ENCODE measurements around the gene KSR2. TPM values are rescaled to one million over a fixed set of nuclear protein-coding genes. Genes with fewer than 3 reads are reported as not detected.

KSR2 gene
- total RNA-seq, 1 experiment from 2014 or later: not detected

DNA sequence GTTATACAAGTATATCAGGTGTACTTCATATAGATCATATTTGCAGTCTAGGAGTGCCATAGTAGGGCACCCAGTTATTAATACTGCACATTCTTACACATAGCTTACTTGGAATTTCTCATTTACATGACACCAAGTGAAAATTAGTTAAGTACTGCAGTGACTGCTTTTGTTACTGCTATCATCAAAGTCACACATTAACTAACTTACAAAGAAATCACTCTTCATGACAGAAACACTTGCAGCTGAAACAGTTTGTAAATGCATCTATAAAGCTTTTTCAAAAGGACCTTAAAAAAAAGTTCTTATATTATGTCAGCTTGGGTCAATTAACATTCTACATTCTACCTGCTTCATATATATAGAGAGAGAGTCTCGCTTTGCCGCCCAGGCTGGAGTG lies 29.9 kb upstream of the KSR2 start:
- no TSS peak for BruUV-seq (replicated peaks)
- Histone ChIP-seq H3K4me3 (ENCODE audit: low read depth, low read length, poor library complexity, severe bottlenecking) (no peak overlapping the region), H3K9me3 (ENCODE audit: low read depth, low read length, poor library complexity, severe bottlenecking) (no peaks in the 10 kb centered on the region), H3K4me1 (ENCODE audit: insufficient read depth, low read length, poor library complexity, severe bottlenecking) (no peaks in the 10 kb centered on the region), H3K27me3 (replicated peaks; ENCODE audit: insufficient read depth, low read depth, low read length, poor library complexity) (no peaks in the 10 kb centered on the region), H3K36me3 (ENCODE audit: insufficient read depth, low read length, poor library complexity, severe bottlenecking) (no peaks in the 10 kb centered on the region), H3K27ac (ENCODE audit: low read depth, low read length, poor library complexity, severe bottlenecking) (no peak overlapping the region)
- no peak for TF ChIP-seq EZH2 (IDR thresholded peaks at IDR 0.05; ENCODE audit: borderline replicate concordance, low read depth, low read length, poor library complexity, severe bottlenecking)
- TF ChIP-seq, protein P1, sequence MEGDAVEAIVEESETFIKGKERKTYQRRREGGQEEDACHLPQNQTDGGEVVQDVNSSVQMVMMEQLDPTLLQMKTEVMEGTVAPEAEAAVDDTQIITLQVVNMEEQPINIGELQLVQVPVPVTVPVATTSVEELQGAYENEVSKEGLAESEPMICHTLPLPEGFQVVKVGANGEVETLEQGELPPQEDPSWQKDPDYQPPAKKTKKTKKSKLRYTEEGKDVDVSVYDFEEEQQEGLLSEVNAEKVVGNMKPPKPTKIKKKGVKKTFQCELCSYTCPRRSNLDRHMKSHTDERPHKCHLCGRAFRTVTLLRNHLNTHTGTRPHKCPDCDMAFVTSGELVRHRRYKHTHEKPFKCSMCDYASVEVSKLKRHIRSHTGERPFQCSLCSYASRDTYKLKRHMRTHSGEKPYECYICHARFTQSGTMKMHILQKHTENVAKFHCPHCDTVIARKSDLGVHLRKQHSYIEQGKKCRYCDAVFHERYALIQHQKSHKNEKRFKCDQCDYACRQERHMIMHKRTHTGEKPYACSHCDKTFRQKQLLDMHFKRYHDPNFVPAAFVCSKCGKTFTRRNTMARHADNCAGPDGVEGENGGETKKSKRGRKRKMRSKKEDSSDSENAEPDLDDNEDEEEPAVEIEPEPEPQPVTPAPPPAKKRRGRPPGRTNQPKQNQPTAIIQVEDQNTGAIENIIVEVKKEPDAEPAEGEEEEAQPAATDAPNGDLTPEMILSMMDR (conservative IDR thresholded peaks at IDR 0.05; ENCODE audit: low read depth, low read length): no peak
- no peak for DNase-seq (ENCODE audit: low spot score)
- CTCF ChIA-PET: no interaction called here
- intact Hi-C loops (cut with micrococcal nuclease; ENCODE audit: unreplicated experiment): no loop called here
- POLR2A ChIA-PET (ENCODE audit: low non-redundant PET): no interaction called here

DNA sequence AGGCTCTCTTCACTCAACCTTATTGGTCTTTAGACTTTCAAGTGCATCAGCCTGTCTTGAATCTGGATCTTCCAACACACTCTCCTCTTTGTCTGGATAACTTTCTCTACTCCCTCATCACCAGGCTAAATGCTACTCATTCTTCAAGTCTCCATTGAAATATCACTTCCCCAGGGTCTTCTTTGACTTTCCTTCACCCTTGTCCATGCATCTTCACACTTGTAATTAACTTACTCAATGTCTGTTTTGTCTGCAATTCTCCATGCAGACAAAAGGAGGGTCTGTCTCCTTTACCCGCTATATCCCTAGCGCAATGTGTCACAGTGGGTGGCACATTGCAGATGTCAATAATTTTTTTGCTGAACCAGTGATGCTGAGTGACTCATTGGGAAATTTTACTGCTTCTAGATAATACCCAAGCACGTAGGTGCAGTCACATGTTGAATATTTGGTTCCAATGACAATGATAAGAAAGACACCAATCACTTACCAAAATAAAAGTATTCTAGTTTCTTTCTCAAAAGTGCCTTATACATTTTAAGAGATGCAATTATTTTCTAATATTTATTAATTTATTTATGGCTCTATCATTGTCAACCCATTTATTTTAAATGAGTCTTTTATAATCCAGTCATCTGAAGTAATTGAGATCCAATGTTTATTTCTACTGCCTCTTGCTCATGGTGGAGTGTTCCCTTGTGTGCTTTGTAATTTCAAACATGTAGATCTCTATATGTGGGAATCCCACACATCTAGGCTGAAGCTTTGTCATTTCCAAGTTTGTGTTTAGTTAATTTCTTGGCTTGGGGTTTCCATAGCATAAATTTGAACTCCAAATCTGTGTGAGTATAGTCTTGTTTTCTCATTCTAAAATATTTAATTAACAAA lies 26.0 kb upstream of the KSR2 start:
- ChIA-PET POLR2A (ENCODE audit: low non-redundant PET) (no interaction called here), CTCF (no interaction called here)
- Histone ChIP-seq H3K4me1 (ENCODE audit: insufficient read depth, low read length, poor library complexity, severe bottlenecking) (no peaks in the 10 kb centered on the region), H3K27ac (ENCODE audit: low read depth, low read length, poor library complexity, severe bottlenecking) (no peak overlapping the region), H3K4me3 (ENCODE audit: low read depth, low read length, poor library complexity, severe bottlenecking) (no peak overlapping the region), H3K9me3 (ENCODE audit: low read depth, low read length, poor library complexity, severe bottlenecking) (no peaks in the 10 kb centered on the region), H3K27me3 (replicated peaks; ENCODE audit: insufficient read depth, low read depth, low read length, poor library complexity) (no peaks in the 10 kb centered on the region), H3K36me3 (ENCODE audit: insufficient read depth, low read length, poor library complexity, severe bottlenecking) (no peaks in the 10 kb centered on the region)
- DNase-seq (ENCODE audit: low spot score): no peak
- no TSS peak for BruUV-seq (replicated peaks)
- intact Hi-C loops (cut with micrococcal nuclease; ENCODE audit: unreplicated experiment): no loop called here
- TF ChIP-seq, protein P1 (conservative IDR thresholded peaks at IDR 0.05; ENCODE audit: low read depth, low read length): no peak
- TF ChIP-seq EZH2 (IDR thresholded peaks at IDR 0.05; ENCODE audit: borderline replicate concordance, low read depth, low read length, poor library complexity, severe bottlenecking): no peak

DNA sequence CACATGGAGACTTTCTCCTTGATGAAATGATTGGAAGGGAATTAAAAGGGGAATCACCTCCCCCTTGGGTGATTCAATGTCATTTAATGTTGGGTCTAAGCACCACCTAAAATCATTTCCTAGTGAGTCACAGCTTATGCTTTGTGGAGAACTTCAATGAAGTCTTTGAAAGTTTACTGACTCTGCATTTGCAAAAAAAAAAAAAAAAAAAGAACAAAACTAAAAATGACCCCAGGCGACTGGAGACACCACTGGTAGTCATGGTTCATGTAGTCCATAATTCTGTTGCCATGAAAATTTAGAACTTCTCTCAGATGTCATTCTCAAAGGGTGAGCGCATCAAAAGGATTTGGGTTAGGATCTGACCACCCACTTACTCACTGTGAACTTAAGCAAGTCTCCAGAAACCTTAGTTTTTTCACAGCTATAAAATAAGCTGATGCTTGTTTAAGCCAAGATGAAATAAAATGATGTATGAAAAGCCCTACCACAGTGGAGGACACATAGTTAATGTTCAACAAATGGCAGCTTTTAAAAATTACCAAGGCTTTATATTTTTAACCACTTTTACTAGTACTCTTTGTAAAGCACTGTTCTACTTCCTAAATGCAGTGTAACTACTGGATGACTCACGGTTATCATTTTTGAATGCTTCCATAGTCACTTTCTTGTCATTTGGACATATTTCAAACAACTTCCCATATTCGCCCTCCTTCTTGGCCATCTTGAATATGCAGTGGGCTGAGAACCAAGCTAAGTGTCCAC lies 18.1 kb upstream of the KSR2 start:
- TF ChIP-seq, protein P1 (conservative IDR thresholded peaks at IDR 0.05; ENCODE audit: low read depth, low read length): no peak
- TF ChIP-seq EZH2 (IDR thresholded peaks at IDR 0.05; ENCODE audit: borderline replicate concordance, low read depth, low read length, poor library complexity, severe bottlenecking): no peak
- Histone ChIP-seq H3K27ac (ENCODE audit: low read depth, low read length, poor library complexity, severe bottlenecking) (no peak overlapping the region), H3K9me3 (ENCODE audit: low read depth, low read length, poor library complexity, severe bottlenecking) (no peaks in the 10 kb centered on the region), H3K36me3 (ENCODE audit: insufficient read depth, low read length, poor library complexity, severe bottlenecking) (no peaks in the 10 kb centered on the region), H3K27me3 (replicated peaks; ENCODE audit: insufficient read depth, low read depth, low read length, poor library complexity) (no peaks in the 10 kb centered on the region), H3K4me3 (ENCODE audit: low read depth, low read length, poor library complexity, severe bottlenecking) (no peak overlapping the region), H3K4me1 (ENCODE audit: insufficient read depth, low read length, poor library complexity, severe bottlenecking) (no peaks in the 10 kb centered on the region)
- ChIA-PET CTCF (no interaction called here), POLR2A (ENCODE audit: low non-redundant PET) (interaction anchor here (0.6 kb wide), 1 partner anchor 75 kb away, joined by 7 read pairs; no protein-coding TSS in a partner anchor)
- no TSS peak for BruUV-seq (replicated peaks)
- DNase-seq (ENCODE audit: low spot score): peak; percentile 7
- intact Hi-C loops (cut with micrococcal nuclease; ENCODE audit: unreplicated experiment): no loop called here

Measured in A673 (cell line).